Neuronal stem cell (in vitro differentiated cells): ENCODE results near the gene FEM1B.

Experiments
- DNase-seq: peaks from one replicate; pipeline ENCODE4 v3.0.0-alpha.2; 2013; ENCODE audit warnings: low spot score
- H2AFZ ChIP-seq: one replicate; pipeline ENCODE4 v1.6.1; 2013; ENCODE audit warnings: mild to moderate bottlenecking, low read length, inconsistent platforms
- H2AK5ac ChIP-seq: 2 replicates; pipeline ENCODE4 v1.6.1; 2013; ENCODE audit warnings: low read depth, mild to moderate bottlenecking, inconsistent platforms, low read length, moderate library complexity, mixed read lengths
- H2BK120ac ChIP-seq: 2 replicates; pipeline ENCODE4 v1.6.1; 2013; ENCODE audit warnings: low read depth, mild to moderate bottlenecking, inconsistent platforms, low read length, moderate library complexity, mixed read lengths
- H2BK12ac ChIP-seq: one replicate; pipeline ENCODE4 v1.6.1; 2013; ENCODE audit warnings: low read length, inconsistent platforms
- H2BK15ac ChIP-seq: 2 replicates; pipeline ENCODE4 v1.6.1; 2013; ENCODE audit warnings: mild to moderate bottlenecking, low read length, inconsistent platforms, mixed read lengths
- H2BK5ac ChIP-seq: one replicate; pipeline ENCODE4 v1.6.1; 2013; ENCODE audit warnings: inconsistent platforms, mild to moderate bottlenecking, low read length, moderate library complexity
- H3K14ac ChIP-seq: one replicate; pipeline ENCODE4 v1.6.1; 2013; ENCODE audit warnings: low read length, inconsistent platforms
- H3K18ac ChIP-seq: 2 replicates; pipeline ENCODE4 v1.6.1; 2013; ENCODE audit warnings: low read length, inconsistent platforms
- H3K23ac ChIP-seq: 2 replicates; pipeline ENCODE4 v1.6.1; 2013; ENCODE audit warnings: low read depth, mild to moderate bottlenecking, mixed read lengths, low read length, inconsistent platforms; ENCODE audit not compliant: poor library complexity
- H3K27ac ChIP-seq: replicated peaks from 3 replicates; pipeline ENCODE4 v1.5.1; 2013; ENCODE audit warnings: low read length, inconsistent platforms
- H3K27me3 ChIP-seq, 3 experiments: 2 replicates each; pipeline ENCODE4 v1.6.1; 2013; ENCODE audit warnings: low read length in 3 of 3, mild to moderate bottlenecking in 2 of 3, inconsistent platforms in 1 of 3, low read depth in 1 of 3, mixed read lengths in 1 of 3, moderate library complexity in 1 of 3; ENCODE audit not compliant: control insufficient read depth in 3 of 3, insufficient read depth in 3 of 3
- H3K36me3 ChIP-seq, 2 donors: replicated peaks in 1 of 2; 2 replicates each; pipeline ENCODE4 v1.6.1; 2013; ENCODE audit warnings: low read length in 2 of 2; ENCODE audit not compliant: control insufficient read depth in 2 of 2, insufficient read depth in 2 of 2
- H3K4ac ChIP-seq: 2 replicates; pipeline ENCODE4 v1.6.1; 2013; ENCODE audit warnings: inconsistent platforms, mild to moderate bottlenecking, low read length, moderate library complexity
- H3K4me1 ChIP-seq, 2 donors: 1 replicate in 1 of 2; 2 replicates in 1 of 2; pipeline ENCODE4 v1.6.1; 2013; ENCODE audit warnings: low read length in 2 of 2, low read depth in 1 of 2; ENCODE audit not compliant: control insufficient read depth in 2 of 2, insufficient read depth in 1 of 2
- H3K4me2 ChIP-seq: one replicate; pipeline ENCODE4 v1.6.1; 2013; ENCODE audit warnings: mild to moderate bottlenecking, low read length, inconsistent platforms; ENCODE audit not compliant: insufficient read depth, poor library complexity, severe bottlenecking
- H3K4me3 ChIP-seq, 2 donors: 2 replicates each; pipeline ENCODE4 v1.5.1; 2013; ENCODE audit warnings: low read length in 2 of 2, mild to moderate bottlenecking in 2 of 2, inconsistent platforms in 1 of 2, moderate library complexity in 1 of 2
- H3K79me1 ChIP-seq: one replicate; pipeline ENCODE4 v1.6.1; 2013; ENCODE audit warnings: low read depth, mild to moderate bottlenecking, inconsistent platforms, low read length, moderate library complexity
- H3K9ac ChIP-seq: one replicate; pipeline ENCODE4 v1.6.1; 2013; ENCODE audit warnings: mild to moderate bottlenecking, low read depth, low read length, inconsistent platforms; ENCODE audit not compliant: poor library complexity
- H3K9me3 ChIP-seq, 2 donors: replicated peaks in 1 of 2; 2 replicates each; pipeline versions ENCODE3 to v1.6.1; 2013; ENCODE audit warnings: low read length in 2 of 2, mild to moderate bottlenecking in 2 of 2, inconsistent platforms in 1 of 2, low read depth in 1 of 2, mixed read lengths in 1 of 2, moderate library complexity in 1 of 2; ENCODE audit not compliant: control insufficient read depth in 2 of 2, insufficient read depth in 1 of 2
- H4K8ac ChIP-seq: one replicate; pipeline ENCODE4 v1.6.1; 2013; ENCODE audit warnings: low read depth, mild to moderate bottlenecking, inconsistent platforms, low read length, moderate library complexity
- H4K91ac ChIP-seq: one replicate; pipeline ENCODE4 v1.6.1; 2013; ENCODE audit warnings: low read length, low read depth, mild to moderate bottlenecking, inconsistent platforms; ENCODE audit not compliant: poor library complexity
- WGBS, 2 donors: extraction: QIAGEN DNeasy Blood & Tissue Kit; methylation state at CpG; one replicate each; pipeline ENCODE4 v1.1.7; 2013; ENCODE audit warnings: missing lambda C conversion rate in 2 of 2, mixed read lengths in 1 of 2; ENCODE audit not compliant: insufficient read length in 2 of 2, insufficient replicate concordance in 1 of 2; ENCODE audit errors: extremely low coverage in 2 of 2; 5-methylcytosine and 5-hydroxymethylcytosine counted together

Gene FEM1B

DNA sequence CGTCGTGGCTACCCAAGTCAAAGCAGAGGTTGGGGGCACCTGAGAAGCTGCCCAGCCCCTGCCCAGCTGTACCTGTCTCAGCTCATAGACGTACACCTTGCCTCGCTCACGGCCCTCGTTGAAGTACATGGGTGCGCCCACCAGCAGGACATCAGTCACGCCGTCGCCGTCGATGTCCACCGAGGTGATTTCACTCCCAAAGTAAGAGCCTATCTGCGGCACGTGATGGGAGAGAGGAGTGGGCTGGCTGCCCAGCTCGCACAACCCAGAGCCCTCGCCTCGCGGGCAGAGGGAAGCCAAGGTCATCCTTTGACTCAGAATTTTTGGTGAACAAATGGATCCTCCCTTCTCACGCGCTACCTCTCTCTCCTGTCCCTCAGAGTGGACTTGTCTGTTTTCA, 54.7 kb downstream of the FEM1B start:
- Histone ChIP-seq H3K79me1 (no peaks in the 10 kb centered on the region), H3K9me3 (no peaks in the 10 kb centered on the region), H4K91ac (peak overlapping the region; percentile 95), H3K4me2 (no peak overlapping the region), H3K4ac (no peak overlapping the region), H3K4me1 (peaks cover 8 to 15% of the 10 kb centered on the region in 2 donors), H3K36me3 (no peaks in the 10 kb centered on the region), H2AK5ac (peak overlapping the region; percentile 80), H2BK120ac (no peak overlapping the region), H3K9ac (peak overlapping the region; percentile 73), H3K18ac (peak overlapping the region; percentile 81), H3K23ac (peak overlapping the region; percentile 35), H2BK15ac (peak overlapping the region; percentile 47), H2AFZ (no peak overlapping the region), H2BK12ac (peak overlapping the region; percentile 42), H3K4me3 (no peak overlapping the region), H2BK5ac (peak overlapping the region; percentile 57), H3K27ac (no peak overlapping the region), H3K14ac (peak overlapping the region; percentile 40), H4K8ac (no peak overlapping the region), H3K27me3 (peaks cover 0 to 25% (median 2%) of the 10 kb centered on the region in 3 experiments)
- no peak for DNase-seq
- WGBS, 2 donors = no CpG with 5 or more reads among the region's 21 CpGs

DNA sequence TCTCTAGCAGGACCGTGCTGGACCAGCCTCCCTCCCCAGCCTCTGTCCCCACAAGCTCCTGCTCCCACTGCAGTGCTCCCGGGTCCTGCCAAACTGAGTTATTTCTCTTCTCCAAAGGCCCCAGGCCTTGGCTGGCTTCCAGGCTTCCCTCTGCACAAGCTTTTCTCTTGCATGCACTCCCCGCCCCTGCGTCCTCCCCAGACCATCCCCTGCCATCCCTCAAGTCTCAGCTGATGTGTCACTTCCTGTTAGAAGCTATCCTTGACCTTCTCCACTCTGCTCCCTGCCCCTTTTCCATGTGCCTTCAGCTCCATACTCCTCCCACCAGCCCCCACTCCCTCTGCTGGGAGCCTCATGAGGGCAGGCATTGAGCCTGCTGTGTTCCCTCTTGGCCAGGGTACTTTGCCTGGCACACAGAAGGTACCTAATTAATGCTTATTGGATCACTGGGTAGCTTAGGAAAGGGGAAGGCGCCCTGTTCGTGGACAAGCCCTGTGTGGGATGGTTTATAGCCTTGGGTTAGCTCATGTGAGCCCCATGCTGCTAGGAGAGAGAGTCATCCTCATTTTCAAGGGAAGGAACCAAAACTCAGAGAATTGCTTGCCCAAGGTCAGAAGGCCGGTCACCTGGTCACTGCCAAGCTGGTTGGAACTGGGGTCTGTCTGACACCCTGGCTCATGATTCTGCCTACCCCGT, 56.4 kb downstream of the FEM1B start:
- Histone ChIP-seq H2AFZ (no peak overlapping the region), H3K18ac (no peak overlapping the region), H3K23ac (peak overlapping the region; percentile 16), H2AK5ac (no peak overlapping the region), H4K91ac (no peak overlapping the region), H3K4me1 (peaks cover 8 to 15% of the 10 kb centered on the region in 2 donors), H2BK120ac (peak overlapping the region; percentile 12), H3K4me2 (no peak overlapping the region), H4K8ac (no peak overlapping the region), H3K9me3 (no peaks in the 10 kb centered on the region), H2BK15ac (peak overlapping the region; percentile 11), H3K27me3 (peaks cover 0 to 29% (median 2%) of the 10 kb centered on the region in 3 experiments), H3K14ac (no peak overlapping the region), H3K79me1 (no peaks in the 10 kb centered on the region), H3K36me3 (no peaks in the 10 kb centered on the region), H3K4me3 (no peak overlapping the region), H3K4ac (no peak overlapping the region), H2BK5ac (no peak overlapping the region), H2BK12ac (no peak overlapping the region), H3K27ac (no peak overlapping the region), H3K9ac (no peak overlapping the region)
- DNase-seq = no peak
- no CpG with 5 or more reads among the region's 8 CpGs for WGBS, 2 donors

DNA sequence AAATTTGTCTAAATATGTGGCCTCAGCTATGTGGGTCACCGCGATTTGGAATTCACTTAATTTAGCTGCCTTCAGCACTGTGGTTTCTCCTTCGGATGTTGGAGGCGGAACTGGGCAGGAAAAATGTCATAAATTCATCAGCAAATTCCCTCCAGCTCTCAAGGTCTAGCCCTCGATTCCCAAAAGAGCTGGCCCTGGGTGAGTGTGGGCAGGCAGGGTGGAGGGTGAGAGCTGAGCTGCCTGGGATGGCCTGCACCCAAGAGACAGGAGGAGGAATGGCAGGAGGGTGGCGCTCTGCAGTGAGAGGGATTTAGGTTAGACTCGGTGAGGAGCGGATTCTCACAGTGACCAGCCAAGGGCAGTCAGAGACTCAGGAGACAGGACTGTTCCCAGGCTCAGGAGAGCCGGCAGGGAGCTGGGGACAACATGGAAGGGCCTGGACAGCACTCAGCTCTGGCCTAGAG, 57.1 kb downstream of the FEM1B start:
- peaks cover 8 to 14% of the 10 kb centered on the region in 2 donors for H3K4me1 ChIP-seq
- H3K27me3 ChIP-seq = peaks cover 0 to 25% (median 1%) of the 10 kb centered on the region in 3 experiments
- H3K79me1 ChIP-seq = no peaks in the 10 kb centered on the region
- peak overlapping the region; percentile 11 for H3K18ac ChIP-seq
- H3K4me2 ChIP-seq = no peak overlapping the region
- H2BK5ac ChIP-seq = no peak overlapping the region
- no peak overlapping the region for H2AFZ ChIP-seq
- H3K4me3 ChIP-seq = no peak overlapping the region
- WGBS, 2 donors = no CpG with 5 or more reads among the region's 9 CpGs
- DNase-seq = no peak
- peak overlapping the region; percentile 40 for H2AK5ac ChIP-seq
- H3K4ac ChIP-seq = no peak overlapping the region
- no peak overlapping the region for H2BK15ac ChIP-seq
- H4K91ac ChIP-seq = no peak overlapping the region
- no peak overlapping the region for H3K27ac ChIP-seq
- no peak overlapping the region for H4K8ac ChIP-seq
- H2BK12ac ChIP-seq = no peak overlapping the region
- H3K23ac ChIP-seq = no peak overlapping the region
- no peak overlapping the region for H3K14ac ChIP-seq
- H3K9me3 ChIP-seq = no peaks in the 10 kb centered on the region
- H2BK120ac ChIP-seq = no peak overlapping the region
- H3K36me3 ChIP-seq = no peaks in the 10 kb centered on the region
- H3K9ac ChIP-seq = no peak overlapping the region

DNA sequence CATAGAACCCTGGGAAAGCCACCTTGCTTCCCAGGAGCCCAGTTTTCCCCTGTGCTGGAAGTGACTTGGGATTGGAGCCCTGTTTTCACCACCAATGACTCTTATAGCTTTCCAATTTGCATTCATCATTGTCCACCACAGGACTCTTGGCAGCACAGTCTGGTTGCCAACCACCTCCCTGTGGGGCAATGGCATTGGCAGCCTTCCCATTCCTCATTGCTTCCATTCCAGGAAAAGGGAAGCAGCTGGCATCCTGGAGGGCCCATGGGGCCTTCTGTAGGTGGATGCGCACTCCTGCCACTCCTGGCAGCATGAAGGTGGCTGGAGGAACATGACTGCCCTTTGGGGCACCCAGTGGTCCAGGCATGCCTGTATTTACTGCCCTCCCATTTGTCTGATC, 57.7 kb downstream of the FEM1B start:
- H3K36me3 ChIP-seq = no peaks in the 10 kb centered on the region
- H2AFZ ChIP-seq = no peak overlapping the region
- peak overlapping the region; percentile 32 for H2BK15ac ChIP-seq
- peak overlapping the region; percentile 82 for H3K18ac ChIP-seq
- H3K27ac ChIP-seq = no peak overlapping the region
- H2BK12ac ChIP-seq = no peak overlapping the region
- no peak overlapping the region for H3K4me3 ChIP-seq
- H3K4ac ChIP-seq = no peak overlapping the region
- no peak overlapping the region for H3K14ac ChIP-seq
- peak overlapping the region; percentile 97 for H2AK5ac ChIP-seq
- H4K8ac ChIP-seq = no peak overlapping the region
- H3K9ac ChIP-seq = no peak overlapping the region
- no peak for DNase-seq
- no peak overlapping the region for H2BK5ac ChIP-seq
- H2BK120ac ChIP-seq = no peak overlapping the region
- no peak overlapping the region for H3K4me2 ChIP-seq
- H3K79me1 ChIP-seq = no peaks in the 10 kb centered on the region
- no peak overlapping the region for H4K91ac ChIP-seq
- H3K4me1 ChIP-seq = peaks cover 8 to 12% of the 10 kb centered on the region in 2 donors
- no CpG with 5 or more reads among the region's 1 CpG for WGBS, 2 donors
- H3K27me3 ChIP-seq = peaks cover 0 to 23% (median 0%) of the 10 kb centered on the region in 3 experiments
- H3K9me3 ChIP-seq = no peaks in the 10 kb centered on the region
- H3K23ac ChIP-seq = no peak overlapping the region
